ENCODE results near the gene KCNQ5.
A peak's percentile ranks its signal among the peaks of the same experiment; 100 is the strongest.

KCNQ5 gene

DNA sequence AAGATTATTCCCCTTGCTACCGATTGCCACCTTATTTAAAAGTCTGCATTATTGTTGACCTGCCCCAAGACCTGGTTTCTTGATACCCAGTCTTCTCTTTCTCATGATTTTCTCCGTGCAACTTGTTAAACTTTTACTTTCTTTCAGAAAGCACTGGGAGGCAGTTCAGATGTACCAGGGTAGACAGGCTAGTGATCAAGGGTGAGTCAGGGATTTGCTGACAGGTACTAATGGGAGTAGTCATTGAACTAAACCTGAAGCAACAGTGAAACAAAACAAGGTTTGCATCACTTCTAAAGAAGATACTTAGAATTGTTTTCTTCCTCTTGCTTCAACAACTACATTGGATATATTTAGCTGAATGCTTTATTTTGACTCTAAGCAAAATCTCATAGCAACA, 124.4 kb downstream of the KCNQ5 start (continued):
- TF ChIP-seq, protein P1, sequence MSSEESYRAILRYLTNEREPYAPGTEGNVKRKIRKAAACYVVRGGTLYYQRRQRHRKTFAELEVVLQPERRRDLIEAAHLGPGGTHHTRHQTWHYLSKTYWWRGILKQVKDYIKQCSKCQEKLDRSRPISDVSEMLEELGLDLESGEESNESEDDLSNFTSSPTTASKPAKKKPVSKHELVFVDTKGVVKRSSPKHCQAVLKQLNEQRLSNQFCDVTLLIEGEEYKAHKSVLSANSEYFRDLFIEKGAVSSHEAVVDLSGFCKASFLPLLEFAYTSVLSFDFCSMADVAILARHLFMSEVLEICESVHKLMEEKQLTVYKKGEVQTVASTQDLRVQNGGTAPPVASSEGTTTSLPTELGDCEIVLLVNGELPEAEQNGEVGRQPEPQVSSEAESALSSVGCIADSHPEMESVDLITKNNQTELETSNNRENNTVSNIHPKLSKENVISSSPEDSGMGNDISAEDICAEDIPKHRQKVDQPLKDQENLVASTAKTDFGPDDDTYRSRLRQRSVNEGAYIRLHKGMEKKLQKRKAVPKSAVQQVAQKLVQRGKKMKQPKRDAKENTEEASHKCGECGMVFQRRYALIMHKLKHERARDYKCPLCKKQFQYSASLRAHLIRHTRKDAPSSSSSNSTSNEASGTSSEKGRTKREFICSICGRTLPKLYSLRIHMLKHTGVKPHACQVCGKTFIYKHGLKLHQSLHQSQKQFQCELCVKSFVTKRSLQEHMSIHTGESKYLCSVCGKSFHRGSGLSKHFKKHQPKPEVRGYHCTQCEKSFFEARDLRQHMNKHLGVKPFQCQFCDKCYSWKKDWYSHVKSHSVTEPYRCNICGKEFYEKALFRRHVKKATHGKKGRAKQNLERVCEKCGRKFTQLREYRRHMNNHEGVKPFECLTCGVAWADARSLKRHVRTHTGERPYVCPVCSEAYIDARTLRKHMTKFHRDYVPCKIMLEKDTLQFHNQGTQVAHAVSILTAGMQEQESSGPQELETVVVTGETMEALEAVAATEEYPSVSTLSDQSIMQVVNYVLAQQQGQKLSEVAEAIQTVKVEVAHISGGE (tag by site-specific recombination; conservative IDR thresholded peaks at IDR 0.05; ENCODE audit: low read depth): no peak
- TF ChIP-seq ZNF777 (tag by site-specific recombination; IDR thresholded peaks at IDR 0.05; ENCODE audit: borderline replicate concordance) (no peak), ZNF624 (tag by site-specific recombination; IDR thresholded peaks at IDR 0.05) (no peak), ZNF223 (tag by site-specific recombination; IDR thresholded peaks at IDR 0.05) (no peak), YY1 (tag by site-specific recombination; IDR thresholded peaks at IDR 0.05) (no peak), ZNF366 (tag by site-specific recombination; conservative IDR thresholded peaks at IDR 0.05) (no peak), ZNF404 (tag by site-specific recombination; IDR thresholded peaks at IDR 0.05) (no peak)

DNA sequence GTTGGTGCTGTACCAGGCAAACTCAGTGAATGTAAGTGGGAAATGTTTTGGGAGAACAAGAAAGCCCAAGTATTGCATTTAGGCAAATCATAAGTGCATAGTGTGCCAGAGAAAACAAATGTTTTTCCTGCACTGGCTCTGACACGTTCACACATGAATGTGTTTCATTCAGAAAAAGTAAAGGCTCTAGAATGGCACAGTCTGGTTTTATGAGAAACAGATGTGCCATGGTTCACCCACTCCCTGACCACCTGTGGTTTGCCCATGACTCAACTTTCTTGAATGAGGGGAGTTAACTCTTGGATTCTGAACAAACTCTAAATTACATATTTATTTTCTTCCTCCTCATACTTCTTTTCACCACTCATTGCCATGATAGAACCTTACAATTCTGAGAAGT, 126.9 kb downstream of the KCNQ5 start:
- POLR2A ChIA-PET: no interaction called here
- no peaks in the 10 kb centered on the region for H3K36me3 ChIP-seq (ENCODE audit: control insufficient read depth in 2 of 2, insufficient read depth in 1 of 2, low read length in 2 of 2)
- H3K4me1 ChIP-seq (ENCODE audit: control insufficient read depth, insufficient read depth, low read length): no peaks in the 10 kb centered on the region
- CTCF ChIA-PET: no interaction called here
- no peak overlapping the region for H3K4me3 ChIP-seq (ENCODE audit: low read depth, low read length)
- H3K27ac ChIP-seq (ENCODE audit: extremely low read depth, low read depth, low read length): no peak overlapping the region
- H3K9me3 ChIP-seq (ENCODE audit: control insufficient read depth, insufficient read depth, low read depth, low read length): no peaks in the 10 kb centered on the region
- TF ChIP-seq ZNF169 (tag by site-specific recombination; IDR thresholded peaks at IDR 0.05): no peak
- TF ChIP-seq ZNF274 (IDR thresholded peaks at IDR 0.05; ENCODE audit: low read length): no peak
- TF ChIP-seq ZNF274 (tag by site-specific recombination; IDR thresholded peaks at IDR 0.05; ENCODE audit: borderline replicate concordance): no peak
- no peak for TF ChIP-seq ZNF558 (tag by site-specific recombination; IDR thresholded peaks at IDR 0.05)
- no peak for TF ChIP-seq ZNF701 (tag by site-specific recombination; IDR thresholded peaks at IDR 0.05)
- TF ChIP-seq ZNF391 (tag by site-specific recombination; IDR thresholded peaks at IDR 0.05; ENCODE audit: borderline replicate concordance, low read depth): no peak
- no peak for TF ChIP-seq ZNF660 (tag by site-specific recombination; IDR thresholded peaks at IDR 0.05)
- TF ChIP-seq ZBTB48 (tag by site-specific recombination; IDR thresholded peaks at IDR 0.05): no peak
- TF ChIP-seq WT1 (tag by site-specific recombination; IDR thresholded peaks at IDR 0.05): peak; percentile 72
- TF ChIP-seq ZNF2 (tag by site-specific recombination; IDR thresholded peaks at IDR 0.05): no peak
- TF ChIP-seq GLIS1 (tag by site-specific recombination; IDR thresholded peaks at IDR 0.05): no peak
- no peak for TF ChIP-seq ZNF335 (tag by site-specific recombination; conservative IDR thresholded peaks at IDR 0.05)
- TF ChIP-seq ZBTB21 (tag by site-specific recombination; IDR thresholded peaks at IDR 0.05): no peak
- no peak for TF ChIP-seq ZNF239 (tag by site-specific recombination; IDR thresholded peaks at IDR 0.05)
- peak; percentile 48; the same call in 1 of the 2 replicates for TF ChIP-seq ZBTB6 (tag by site-specific recombination; IDR thresholded peaks at IDR 0.05)
- no peak for TF ChIP-seq ZNF449 (tag by site-specific recombination; IDR thresholded peaks at IDR 0.05)
- peak; percentile 82 for TF ChIP-seq PRDM10 (tag by site-specific recombination; IDR thresholded peaks at IDR 0.05)
- TF ChIP-seq ZFP3 (tag by site-specific recombination; IDR thresholded peaks at IDR 0.05; ENCODE audit: low read depth): no peak
- TF ChIP-seq, protein P2, sequence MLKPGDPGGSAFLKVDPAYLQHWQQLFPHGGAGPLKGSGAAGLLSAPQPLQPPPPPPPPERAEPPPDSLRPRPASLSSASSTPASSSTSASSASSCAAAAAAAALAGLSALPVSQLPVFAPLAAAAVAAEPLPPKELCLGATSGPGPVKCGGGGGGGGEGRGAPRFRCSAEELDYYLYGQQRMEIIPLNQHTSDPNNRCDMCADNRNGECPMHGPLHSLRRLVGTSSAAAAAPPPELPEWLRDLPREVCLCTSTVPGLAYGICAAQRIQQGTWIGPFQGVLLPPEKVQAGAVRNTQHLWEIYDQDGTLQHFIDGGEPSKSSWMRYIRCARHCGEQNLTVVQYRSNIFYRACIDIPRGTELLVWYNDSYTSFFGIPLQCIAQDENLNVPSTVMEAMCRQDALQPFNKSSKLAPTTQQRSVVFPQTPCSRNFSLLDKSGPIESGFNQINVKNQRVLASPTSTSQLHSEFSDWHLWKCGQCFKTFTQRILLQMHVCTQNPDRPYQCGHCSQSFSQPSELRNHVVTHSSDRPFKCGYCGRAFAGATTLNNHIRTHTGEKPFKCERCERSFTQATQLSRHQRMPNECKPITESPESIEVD (tag by site-specific recombination; IDR thresholded peaks at IDR 0.05): peak; percentile 70
- no peak for TF ChIP-seq SCRT1 (tag by site-specific recombination; IDR thresholded peaks at IDR 0.05; ENCODE audit: borderline replicate concordance)
- no peak for TF ChIP-seq ZNF510 (tag by site-specific recombination; IDR thresholded peaks at IDR 0.05; ENCODE audit: insufficient replicate concordance)

Data from HEK293 (cell line).